GM21723 (cell line): ENCODE data around the gene CENPN.

Experiments used
- ATAC-seq: cut with Tn5 transposase; IDR thresholded peaks from one replicate; pipeline ENCODE4 v1.9.1; 2021; ENCODE audit warnings: mild to moderate bottlenecking, moderate library complexity; ENCODE audit not compliant: unreplicated experiment

Gene CENPN

DNA sequence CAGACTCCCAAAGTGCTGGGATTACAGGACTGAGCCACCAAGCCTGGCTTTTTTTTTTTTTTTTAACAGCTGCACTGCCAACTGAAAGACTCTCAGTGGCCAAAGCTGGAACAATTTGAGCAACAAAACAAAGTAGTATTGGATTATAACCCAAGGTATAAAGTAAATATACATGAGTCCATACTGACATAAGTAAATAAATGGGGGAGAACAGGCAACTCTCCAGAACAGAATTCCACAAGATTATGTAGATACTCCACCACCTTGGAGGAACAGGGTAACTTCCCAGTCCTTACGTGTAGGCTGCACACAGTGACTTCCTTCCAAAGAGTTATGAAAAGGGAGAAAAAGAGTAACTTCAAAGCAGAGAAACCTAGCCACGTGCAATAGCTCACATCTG, 16.0 kb upstream of the CENPN start:
- no peak for ATAC-seq

DNA sequence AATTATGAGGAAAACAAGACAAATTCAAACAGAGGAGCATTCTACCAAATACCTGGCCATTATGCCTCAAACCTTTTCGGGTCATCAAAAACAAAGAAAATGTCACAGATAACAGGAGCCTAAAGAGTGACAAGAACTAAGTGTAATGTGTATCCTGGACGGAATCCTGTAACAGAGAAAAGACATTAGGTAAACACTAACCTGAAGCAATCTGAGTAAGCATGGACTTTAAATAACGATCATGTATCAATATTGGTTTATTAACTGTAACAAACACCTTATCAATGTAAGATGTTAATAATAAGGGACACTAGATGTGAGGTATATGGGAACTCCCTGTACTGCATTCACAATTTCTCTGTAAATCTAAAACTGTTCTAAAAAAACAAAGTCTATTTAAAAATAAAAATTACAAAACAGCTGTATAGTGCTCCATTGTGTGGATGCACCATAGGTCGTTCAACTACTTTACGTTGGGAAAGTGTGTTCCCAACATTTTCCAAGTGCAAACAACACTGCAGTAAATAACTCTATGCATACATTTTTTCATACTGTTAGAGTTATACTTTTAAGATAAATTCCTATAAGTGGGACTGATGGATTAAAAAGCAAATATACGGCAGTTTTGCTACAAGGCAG, 15.1 kb upstream of the CENPN start:
- no peak for ATAC-seq

GRCh38 chr16:80992676-80993293, 14.2 kb upstream of the CENPN start:
- ATAC-seq = no peak

DNA sequence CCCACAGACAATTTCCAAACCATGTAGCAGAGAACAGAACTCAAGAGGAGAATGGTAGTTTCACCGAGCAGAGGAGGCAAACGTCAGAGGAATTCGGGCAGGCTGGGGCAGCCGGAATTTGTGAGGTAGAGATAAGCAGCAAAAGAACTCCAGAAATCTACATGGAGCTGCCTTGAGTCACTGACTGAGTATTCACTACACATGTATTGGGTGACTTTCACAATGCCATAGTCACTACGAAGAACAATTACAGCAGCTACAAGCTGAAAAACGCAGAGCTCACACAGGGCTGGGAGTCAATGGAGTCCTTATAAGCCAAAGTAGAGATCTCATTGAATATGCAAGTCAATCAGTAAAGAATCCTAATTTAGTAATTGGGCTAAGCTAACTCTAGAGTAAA, 13.7 kb upstream of the CENPN start:
- no peak for ATAC-seq

DNA sequence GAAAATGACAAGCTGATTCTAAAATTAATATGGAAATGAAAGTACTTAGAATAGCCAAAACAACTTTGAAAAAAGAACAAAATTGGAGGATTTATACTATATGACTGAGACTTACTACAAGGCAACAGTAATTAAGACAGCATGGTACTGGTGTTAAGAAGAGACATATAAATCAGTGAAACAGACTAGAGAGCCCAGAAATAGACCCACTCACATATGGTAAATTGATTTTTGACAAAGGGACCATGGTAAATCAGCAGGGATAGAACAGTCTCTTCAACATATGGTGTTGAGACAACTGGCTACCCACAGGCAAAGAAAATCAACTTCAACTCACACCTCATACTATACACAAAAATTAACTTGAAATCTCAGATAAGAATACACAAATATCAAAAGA, 13.2 kb upstream of the CENPN start:
- no peak for ATAC-seq

GRCh38 chr16:80994451-80994850, 12.6 kb upstream of the CENPN start:
- ATAC-seq = no peak

DNA sequence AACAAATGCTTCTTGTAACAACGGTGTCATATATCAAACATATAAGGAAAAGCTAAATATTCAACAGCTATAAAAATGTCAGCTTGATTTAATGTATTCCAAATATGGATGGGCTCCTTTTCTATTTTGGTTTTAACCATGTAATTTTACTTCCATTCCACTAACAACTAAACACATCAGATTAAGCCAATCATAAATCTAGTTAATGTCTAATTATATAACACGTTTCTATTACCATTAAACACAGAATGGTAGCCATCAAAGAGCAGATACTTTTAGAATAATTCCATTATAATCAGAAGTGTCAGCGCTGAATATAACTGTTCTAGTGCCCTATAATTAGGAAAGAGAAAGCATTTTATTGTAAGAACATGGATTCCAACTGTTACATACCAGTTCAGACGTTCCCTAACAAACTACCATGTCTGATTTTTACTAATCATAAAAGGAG, 10.3 kb upstream of the CENPN start:
- peak; percentile 18 for ATAC-seq

DNA sequence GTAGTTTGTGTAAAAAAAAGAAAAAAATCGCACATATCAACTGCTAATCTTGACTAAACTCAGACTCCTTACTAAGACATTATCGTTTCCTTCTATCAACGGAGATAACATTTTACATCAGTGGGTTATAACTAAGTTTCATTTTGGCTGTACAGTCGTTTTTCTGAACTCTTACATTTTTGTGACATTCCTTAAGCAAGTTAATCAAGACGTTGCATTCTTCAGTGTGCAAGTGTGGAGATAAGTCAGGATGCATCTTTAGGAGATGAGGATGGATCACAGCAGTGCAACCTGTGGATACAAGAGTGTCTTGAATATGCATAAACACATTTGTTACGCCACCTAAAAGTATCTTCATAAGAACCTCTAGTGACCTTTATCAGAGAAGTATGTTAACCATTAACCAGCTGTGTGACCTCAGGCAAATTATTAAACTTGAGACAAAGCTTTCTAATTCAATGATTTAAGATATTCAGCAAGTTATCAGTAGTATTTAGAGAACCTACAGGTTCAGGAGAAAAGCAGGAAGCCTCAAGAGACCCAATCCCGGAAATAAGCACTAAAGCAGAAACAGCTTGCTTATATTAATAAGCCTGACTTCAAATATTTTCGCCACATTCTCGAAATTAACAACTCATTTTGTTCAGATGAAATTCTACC, 9.7 kb upstream of the CENPN start:
- ATAC-seq = peak; percentile 66

GRCh38 chr16:80997964-80998620, 8.9 kb upstream of the CENPN start:
- ATAC-seq = no peak

DNA sequence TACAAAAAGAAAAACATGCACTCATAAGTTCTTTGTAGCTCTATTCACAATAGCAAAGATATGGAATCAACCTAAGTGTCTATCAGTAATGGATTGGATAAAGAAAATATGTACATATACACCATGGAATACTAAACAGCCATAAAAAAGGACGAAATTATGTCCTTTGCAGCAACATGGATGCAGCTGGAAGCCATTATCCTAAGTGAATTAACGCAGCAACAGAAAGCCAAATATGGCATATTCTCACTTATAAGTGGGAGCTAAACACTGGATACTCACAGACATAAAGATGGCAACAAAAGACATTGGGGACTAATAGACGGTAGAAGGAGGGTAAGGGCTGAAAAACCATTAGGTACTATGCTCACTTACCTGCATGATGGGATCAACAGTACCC, 6.1 kb upstream of the CENPN start:
- no peak for ATAC-seq

DNA sequence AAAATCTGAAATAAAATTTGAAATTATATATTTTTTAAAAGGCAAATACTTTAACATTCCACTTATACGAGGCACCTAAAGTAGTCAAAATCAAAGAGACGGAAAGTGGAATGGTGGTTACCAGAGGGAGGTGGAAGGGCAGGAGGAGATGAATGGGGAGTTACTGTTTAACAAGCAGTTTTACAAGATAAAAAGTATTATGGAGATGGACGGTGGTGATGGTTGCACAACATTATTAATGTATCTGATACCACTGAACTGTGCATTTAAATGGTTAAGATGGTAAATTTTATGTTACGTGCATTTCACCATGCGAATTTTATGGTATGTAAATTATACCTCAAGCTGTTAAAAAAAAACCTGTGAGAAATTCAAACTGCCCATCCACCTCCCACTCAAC, 5.7 kb upstream of the CENPN start:
- ATAC-seq = no peak

GRCh38 chr16:81003064-81003463, 4.0 kb upstream of the CENPN start:
- ATAC-seq = no peak

DNA sequence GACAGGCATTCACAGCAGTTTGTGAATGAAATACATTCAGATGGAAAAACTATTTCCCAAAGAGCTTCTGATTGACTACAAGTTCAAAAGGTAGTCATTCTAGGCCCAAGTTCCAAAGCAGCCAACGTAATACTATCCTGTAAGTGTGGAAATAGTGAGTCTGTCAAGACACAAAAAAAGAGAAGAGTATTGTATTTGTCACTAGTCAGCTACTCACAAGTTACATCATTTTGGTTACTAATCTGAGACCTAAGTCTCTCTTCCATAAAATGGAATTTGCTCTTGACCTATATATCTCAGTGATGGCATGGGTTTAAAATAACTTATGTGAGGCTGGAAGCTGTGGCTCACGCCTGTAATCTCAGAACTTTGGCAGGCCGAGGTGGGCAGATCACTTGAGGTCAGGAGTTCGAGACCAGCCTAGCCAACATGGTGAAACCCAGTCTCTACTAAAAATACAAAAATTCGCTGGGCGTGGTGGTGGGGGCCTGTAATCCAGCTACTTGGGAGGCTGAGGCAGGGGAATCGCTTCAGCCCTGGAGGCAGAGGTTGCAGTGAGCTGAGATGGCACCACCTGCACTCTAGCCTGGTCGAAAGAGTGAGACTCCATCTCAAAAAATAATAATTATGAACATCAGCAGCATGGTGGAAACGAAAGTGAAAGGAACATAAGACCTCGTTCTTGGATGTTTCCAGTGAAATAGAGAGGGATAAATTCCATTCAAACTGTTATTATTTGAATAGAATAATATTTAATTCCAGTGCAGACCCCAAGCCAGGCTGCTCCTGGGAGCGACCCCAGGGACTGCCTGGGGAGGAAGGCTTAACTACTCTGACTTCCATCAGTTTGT, 3.2 kb upstream of the CENPN start:
- no peak for ATAC-seq

GRCh38 chr16:81004646-81005353, 2.2 kb upstream of the CENPN start:
- no peak for ATAC-seq

GRCh38 chr16:81005610-81006161, 1.3 kb upstream of the CENPN start:
- no peak for ATAC-seq

DNA sequence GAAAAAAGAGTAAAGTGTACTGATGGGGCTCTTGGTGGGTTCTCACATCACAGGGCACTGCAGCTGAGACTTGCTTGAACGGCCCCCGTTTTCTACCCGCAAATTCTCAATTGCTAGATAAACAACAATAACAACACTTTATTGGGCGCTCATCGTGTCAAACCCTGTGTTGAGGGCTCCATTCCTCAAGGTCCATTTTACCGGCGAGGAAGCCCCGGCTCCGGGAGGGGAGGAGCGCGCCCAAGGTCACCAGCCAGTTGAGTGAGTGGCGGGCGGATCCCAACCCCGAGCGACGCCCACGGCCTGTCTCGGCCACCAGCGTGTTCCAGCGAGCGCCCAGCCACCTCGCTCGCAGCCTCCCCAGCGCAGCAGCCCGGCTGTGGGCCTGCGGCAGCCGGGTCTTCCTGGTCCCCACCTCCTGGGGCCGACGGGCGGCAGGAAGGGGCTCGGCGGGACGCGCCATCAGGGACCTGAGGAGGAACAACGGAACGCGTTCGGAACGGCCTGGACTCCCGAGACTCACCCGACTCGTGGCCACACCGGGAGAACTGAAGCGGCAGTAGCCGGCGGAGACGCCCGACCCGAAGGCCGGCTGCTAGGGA, 702 bp upstream of the CENPN start:
- ATAC-seq = peak; percentile 45

GRCh38 chr16:81008505-81008789, 1.4 kb downstream of the CENPN start:
- no peak for ATAC-seq

GRCh38 chr16:81012974-81013373, 6.0 kb downstream of the CENPN start:
- ATAC-seq = no peak

GRCh38 chr16:81014672-81015071, 7.7 kb downstream of the CENPN start:
- ATAC-seq = no peak

- no peak for ATAC-seq
These were observed 11.5 kb downstream of the CENPN start for GRCh38 chr16:81018496-81018895.
